K562 (cell line): ENCODE measurements around the gene NDUFAB1. TPM values are rescaled to one million over a fixed set of nuclear protein-coding genes. Genes with fewer than 3 reads are reported as not detected.
A peak's percentile ranks its signal among the peaks of the same experiment; 100 is the strongest.

Experiments
- BCL6 ChIP-seq: fragments of 250-450 bp; sonication (Bioruptor Pico); IDR thresholded peaks from 2 replicates; pipeline ENCODE4 v1.4.0; 2020
- ETV6 ChIP-seq, 3 experiments: fragments of 150-350 bp in 1 of 3; sonication (generic) in 1 of 3; formaldehyde crosslinking in 1 of 3; IDR thresholded peaks; 2 replicates each; pipeline versions ENCODE4 v1.6.1 to v1.8.0; 2014 to 2022; ENCODE audit warnings: borderline replicate concordance in 2 of 3, low read depth in 2 of 3, antibody characterized with exemption in 1 of 3, low read length in 1 of 3, mild to moderate bottlenecking in 1 of 3, missing genetic modification reagents in 1 of 3
- FOS ChIP-seq: IDR thresholded peaks from 3 replicates; pipeline ENCODE4 v1.6.1; 2011; ENCODE audit not compliant: insufficient read length; ENCODE audit errors: extremely low read depth
- JUN ChIP-seq, 2 experiments: sonication (generic) in 1 of 2; formaldehyde crosslinking in 1 of 2; IDR thresholded peaks; 2 replicates each; pipeline versions ENCODE4 v1.6.1 to v1.8.0; 2012 to 2022; ENCODE audit warnings: borderline replicate concordance in 2 of 2, mild to moderate bottlenecking in 2 of 2, improper control_type of control experiment in 1 of 2, low read depth in 1 of 2, low read length in 1 of 2, missing genetic modification reagents in 1 of 2
- MYBL2 ChIP-seq, 2 experiments: fragments of 450-650 bp in 1 of 2; sonication (generic) in 1 of 2; formaldehyde crosslinking in 1 of 2; IDR thresholded peaks; 2 replicates each; pipeline versions ENCODE4 v1.6.1 to v1.8.1; 2017 to 2022; ENCODE audit warnings: borderline replicate concordance in 1 of 2, inconsistent platforms in 1 of 2, low read depth in 1 of 2, mild to moderate bottlenecking in 1 of 2, missing genetic modification reagents in 1 of 2, moderate library complexity in 1 of 2
- NR1H2 ChIP-seq: sonication (generic); formaldehyde crosslinking; IDR thresholded peaks from 2 replicates; pipeline ENCODE4 v1.4.0; 2020; ENCODE audit warnings: mild to moderate bottlenecking, missing genetic modification reagents
- NUFIP1 ChIP-seq: fragments of 450-650 bp; IDR thresholded peaks from 2 replicates; pipeline ENCODE4 v1.6.1; 2018; ENCODE audit not compliant: partially characterized antibody
- RUNX1 ChIP-seq: sonication (generic); IDR thresholded peaks from 2 replicates; pipeline ENCODE4 v1.6.1; 2016; ENCODE audit warnings: antibody characterized with exemption, low read depth
- SRSF1 ChIP-seq: fragments of 200-400 bp; formaldehyde crosslinking; IDR thresholded peaks from 2 replicates; pipeline ENCODE4 v1.6.1; 2017; ENCODE audit warnings: mild to moderate bottlenecking, low read depth, low read length, moderate library complexity
- ZFP1 ChIP-seq: fragments of 450-650 bp; formaldehyde crosslinking; IDR thresholded peaks from 2 replicates; pipeline ENCODE4 v1.4.0; 2020; ENCODE audit warnings: mild to moderate bottlenecking, mixed read lengths
- ZNF282 ChIP-seq: sonication (generic); formaldehyde crosslinking; IDR thresholded peaks from 2 replicates; pipeline ENCODE4 v1.8.1; 2023; ENCODE audit warnings: missing genetic modification reagents
- ZNF75A ChIP-seq: fragments of 450-650 bp; formaldehyde crosslinking; IDR thresholded peaks from 2 replicates; pipeline ENCODE4 v1.4.0; 2020; ENCODE audit warnings: mild to moderate bottlenecking
- ZNF76 ChIP-seq: fragments of 250-450 bp; sonication (Bioruptor Pico); IDR thresholded peaks from 2 replicates; pipeline ENCODE4 v1.4.0; 2020; ENCODE audit warnings: mild to moderate bottlenecking, moderate library complexity, borderline replicate concordance
- polyA plus RNA-seq, 8 experiments: library from polyadenylated mRNA; depleted of rRNA in 4 of 8; stranded (reverse) in 5 of 8; unstranded in 3 of 8; fragments of >200 nt; fragmentation: Nextera tagmentation in 2 of 8; fragmentation: Illumina TruSeq in 1 of 8; extraction: Ambion mirVana in 2 of 8; extraction: Trizol in 1 of 8; gene quantifications; 2 replicates each; pipeline versions ENCODE4 v1.2.1 to v1.2.3, GENCODE V29; 2011 to 2014; ENCODE audit warnings: inconsistent platforms in 1 of 8, missing spikeins in 1 of 8
- total RNA-seq, 7 experiments: library from RNA; depleted of rRNA in 6 of 7; stranded (reverse); fragments of >200 nt in 6 of 7; fragmentation: Illumina TruSeq in 2 of 7; extraction: Trizol in 2 of 7; gene quantifications; 2 replicates each; pipeline versions ENCODE4 v1.2.1 to v1.2.3, GENCODE V29; 2011 to 2021; ENCODE audit warnings: low replicate concordance in 1 of 7
- TF ChIP-seq, protein P1 (sequence below): fragments of 250-450 bp; sonication (Bioruptor Pico); IDR thresholded peaks from 2 replicates; pipeline ENCODE4 v1.5.0; 2022; ENCODE audit warnings: mild to moderate bottlenecking
- TF ChIP-seq, protein P2 (sequence below): sonication (generic); formaldehyde crosslinking; IDR thresholded peaks from 2 replicates; pipeline ENCODE4 v1.8.0; 2022; ENCODE audit warnings: mild to moderate bottlenecking, missing genetic modification reagents
- TF ChIP-seq, protein P3 (sequence below): fragments of 450-650 bp; formaldehyde crosslinking; IDR thresholded peaks from 2 replicates; pipeline ENCODE4 v1.4.0; 2022; ENCODE audit warnings: mild to moderate bottlenecking, moderate library complexity
- TF ChIP-seq, protein P4 (sequence below): fragments of 250-450 bp; sonication (Bioruptor Pico); IDR thresholded peaks from 2 replicates; pipeline ENCODE4 v1.8.0; 2022; ENCODE audit warnings: moderate library complexity, mild to moderate bottlenecking, inconsistent platforms

The NDUFAB1 gene
- total and polyA plus RNA-seq, 9 of the 15 experiments (the other 6 are each of a cell fraction or from before 2014, with no cell fraction given): 123 to 481 (median 238) TPM

DNA sequence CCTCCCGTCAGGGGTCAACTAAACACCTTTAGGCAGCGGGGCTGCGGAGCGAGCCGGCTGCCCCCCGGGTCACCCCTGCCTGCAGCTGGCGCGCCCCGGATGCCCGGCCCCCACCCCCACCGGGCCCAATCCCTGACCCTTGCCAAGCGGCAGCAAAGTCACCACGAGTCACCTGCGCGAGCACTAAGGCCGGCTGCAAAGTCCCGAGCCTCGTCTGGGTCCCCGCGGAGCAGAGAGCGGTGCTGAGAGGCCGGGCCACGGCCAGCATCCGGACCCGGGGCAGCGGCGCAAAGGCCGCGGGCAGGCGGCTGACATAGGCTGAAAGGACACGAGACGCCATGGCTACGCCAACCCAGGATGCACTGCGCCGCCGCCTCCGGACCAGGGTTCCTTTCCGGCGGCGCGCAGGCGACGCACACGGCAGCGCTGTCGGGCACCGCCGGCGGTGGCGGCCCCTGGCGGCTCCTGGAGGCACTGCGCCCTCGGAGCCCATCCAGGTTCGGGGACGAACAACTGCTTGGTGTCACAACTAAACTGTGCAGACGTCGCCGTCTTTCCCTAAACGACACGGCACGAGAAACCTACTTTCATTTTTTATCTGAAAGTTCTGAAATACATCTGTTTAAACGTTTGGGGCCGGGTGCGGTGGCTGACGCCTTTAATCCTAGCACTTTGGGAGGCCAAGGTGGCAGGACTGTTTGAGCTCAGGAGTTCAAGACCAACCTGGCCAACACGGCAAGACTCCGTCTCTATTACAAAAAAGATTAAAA is at the start of gene NDUFAB1 (continued):
- no peak for TF ChIP-seq ZNF282 (CRISPR knock-in tag)
- peak; percentile 44 for TF ChIP-seq JUN (IDR thresholded peaks at IDR 0.05; ENCODE audit: borderline replicate concordance, low read depth, low read length)
- 0 out of 2 replicates have a peak, but pooled peaks have one; percentile 23 for TF ChIP-seq JUN (CRISPR knock-in tag; IDR thresholded peaks at IDR 0.05; ENCODE audit: borderline replicate concordance)
- TF ChIP-seq, protein P1, sequence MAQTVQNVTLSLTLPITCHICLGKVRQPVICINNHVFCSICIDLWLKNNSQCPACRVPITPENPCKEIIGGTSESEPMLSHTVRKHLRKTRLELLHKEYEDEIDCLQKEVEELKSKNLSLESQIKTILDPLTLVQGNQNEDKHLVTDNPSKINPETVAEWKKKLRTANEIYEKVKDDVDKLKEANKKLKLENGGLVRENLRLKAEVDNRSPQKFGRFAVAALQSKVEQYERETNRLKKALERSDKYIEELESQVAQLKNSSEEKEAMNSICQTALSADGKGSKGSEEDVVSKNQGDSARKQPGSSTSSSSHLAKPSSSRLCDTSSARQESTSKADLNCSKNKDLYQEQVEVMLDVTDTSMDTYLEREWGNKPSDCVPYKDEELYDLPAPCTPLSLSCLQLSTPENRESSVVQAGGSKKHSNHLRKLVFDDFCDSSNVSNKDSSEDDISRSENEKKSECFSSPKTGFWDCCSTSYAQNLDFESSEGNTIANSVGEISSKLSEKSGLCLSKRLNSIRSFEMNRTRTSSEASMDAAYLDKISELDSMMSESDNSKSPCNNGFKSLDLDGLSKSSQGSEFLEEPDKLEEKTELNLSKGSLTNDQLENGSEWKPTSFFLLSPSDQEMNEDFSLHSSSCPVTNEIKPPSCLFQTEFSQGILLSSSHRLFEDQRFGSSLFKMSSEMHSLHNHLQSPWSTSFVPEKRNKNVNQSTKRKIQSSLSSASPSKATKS (CRISPR knock-in tag): no peak
- TF ChIP-seq, protein P2, sequence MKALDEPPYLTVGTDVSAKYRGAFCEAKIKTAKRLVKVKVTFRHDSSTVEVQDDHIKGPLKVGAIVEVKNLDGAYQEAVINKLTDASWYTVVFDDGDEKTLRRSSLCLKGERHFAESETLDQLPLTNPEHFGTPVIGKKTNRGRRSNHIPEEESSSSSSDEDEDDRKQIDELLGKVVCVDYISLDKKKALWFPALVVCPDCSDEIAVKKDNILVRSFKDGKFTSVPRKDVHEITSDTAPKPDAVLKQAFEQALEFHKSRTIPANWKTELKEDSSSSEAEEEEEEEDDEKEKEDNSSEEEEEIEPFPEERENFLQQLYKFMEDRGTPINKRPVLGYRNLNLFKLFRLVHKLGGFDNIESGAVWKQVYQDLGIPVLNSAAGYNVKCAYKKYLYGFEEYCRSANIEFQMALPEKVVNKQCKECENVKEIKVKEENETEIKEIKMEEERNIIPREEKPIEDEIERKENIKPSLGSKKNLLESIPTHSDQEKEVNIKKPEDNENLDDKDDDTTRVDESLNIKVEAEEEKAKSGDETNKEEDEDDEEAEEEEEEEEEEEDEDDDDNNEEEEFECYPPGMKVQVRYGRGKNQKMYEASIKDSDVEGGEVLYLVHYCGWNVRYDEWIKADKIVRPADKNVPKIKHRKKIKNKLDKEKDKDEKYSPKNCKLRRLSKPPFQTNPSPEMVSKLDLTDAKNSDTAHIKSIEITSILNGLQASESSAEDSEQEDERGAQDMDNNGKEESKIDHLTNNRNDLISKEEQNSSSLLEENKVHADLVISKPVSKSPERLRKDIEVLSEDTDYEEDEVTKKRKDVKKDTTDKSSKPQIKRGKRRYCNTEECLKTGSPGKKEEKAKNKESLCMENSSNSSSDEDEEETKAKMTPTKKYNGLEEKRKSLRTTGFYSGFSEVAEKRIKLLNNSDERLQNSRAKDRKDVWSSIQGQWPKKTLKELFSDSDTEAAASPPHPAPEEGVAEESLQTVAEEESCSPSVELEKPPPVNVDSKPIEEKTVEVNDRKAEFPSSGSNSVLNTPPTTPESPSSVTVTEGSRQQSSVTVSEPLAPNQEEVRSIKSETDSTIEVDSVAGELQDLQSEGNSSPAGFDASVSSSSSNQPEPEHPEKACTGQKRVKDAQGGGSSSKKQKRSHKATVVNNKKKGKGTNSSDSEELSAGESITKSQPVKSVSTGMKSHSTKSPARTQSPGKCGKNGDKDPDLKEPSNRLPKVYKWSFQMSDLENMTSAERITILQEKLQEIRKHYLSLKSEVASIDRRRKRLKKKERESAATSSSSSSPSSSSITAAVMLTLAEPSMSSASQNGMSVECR (CRISPR knock-in tag): peak; percentile 65; the same call in 1 of the 2 replicates
- TF ChIP-seq FOS: no peak
- TF ChIP-seq, protein P3, sequence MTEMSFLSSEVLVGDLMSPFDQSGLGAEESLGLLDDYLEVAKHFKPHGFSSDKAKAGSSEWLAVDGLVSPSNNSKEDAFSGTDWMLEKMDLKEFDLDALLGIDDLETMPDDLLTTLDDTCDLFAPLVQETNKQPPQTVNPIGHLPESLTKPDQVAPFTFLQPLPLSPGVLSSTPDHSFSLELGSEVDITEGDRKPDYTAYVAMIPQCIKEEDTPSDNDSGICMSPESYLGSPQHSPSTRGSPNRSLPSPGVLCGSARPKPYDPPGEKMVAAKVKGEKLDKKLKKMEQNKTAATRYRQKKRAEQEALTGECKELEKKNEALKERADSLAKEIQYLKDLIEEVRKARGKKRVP (CRISPR knock-in tag): no peak
- no peak for TF ChIP-seq ETV6 (IDR thresholded peaks at IDR 0.05; ENCODE audit: borderline replicate concordance in 1 of 2, low read depth in 2 of 2, low read length in 1 of 2)
- no peak for TF ChIP-seq ETV6 (CRISPR knock-in tag; IDR thresholded peaks at IDR 0.05; ENCODE audit: borderline replicate concordance)
- TF ChIP-seq BCL6 (CRISPR knock-in tag): no peak
- no peak for TF ChIP-seq SRSF1
- no peak for TF ChIP-seq NR1H2 (CRISPR knock-in tag)
- TF ChIP-seq ZNF75A (CRISPR knock-in tag): no peak
- TF ChIP-seq, protein P4, sequence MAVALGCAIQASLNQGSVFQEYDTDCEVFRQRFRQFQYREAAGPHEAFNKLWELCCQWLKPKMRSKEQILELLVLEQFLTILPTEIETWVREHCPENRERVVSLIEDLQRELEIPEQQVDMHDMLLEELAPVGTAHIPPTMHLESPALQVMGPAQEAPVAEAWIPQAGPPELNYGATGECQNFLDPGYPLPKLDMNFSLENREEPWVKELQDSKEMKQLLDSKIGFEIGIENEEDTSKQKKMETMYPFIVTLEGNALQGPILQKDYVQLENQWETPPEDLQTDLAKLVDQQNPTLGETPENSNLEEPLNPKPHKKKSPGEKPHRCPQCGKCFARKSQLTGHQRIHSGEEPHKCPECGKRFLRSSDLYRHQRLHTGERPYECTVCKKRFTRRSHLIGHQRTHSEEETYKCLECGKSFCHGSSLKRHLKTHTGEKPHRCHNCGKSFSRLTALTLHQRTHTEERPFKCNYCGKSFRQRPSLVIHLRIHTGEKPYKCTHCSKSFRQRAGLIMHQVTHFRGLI: no peak
- TF ChIP-seq ZFP1 (CRISPR knock-in tag): no peak
- no peak for TF ChIP-seq ZNF76 (CRISPR knock-in tag)
- TF ChIP-seq MYBL2 (IDR thresholded peaks at IDR 0.05; ENCODE audit: low read depth): no peak
- no peak for TF ChIP-seq MYBL2 (CRISPR knock-in tag; IDR thresholded peaks at IDR 0.05; ENCODE audit: borderline replicate concordance)
- TF ChIP-seq NUFIP1: no peak
- no peak for TF ChIP-seq RUNX1
